Breast epithelium (tissue), 3 donors: ENCODE measurements around the gene VWF.

ENCODE experiments used
- CTCF ChIP-seq, 3 donors: fragments of 450-650 bp; IDR thresholded peaks; one replicate each; pipeline ENCODE4 v1.5.1; 2016 to 2017; ENCODE audit warnings: antibody characterized with exemption in 3 of 3, mild to moderate bottlenecking in 3 of 3, moderate library complexity in 3 of 3
- POLR2A ChIP-seq: fragments of 450-650 bp; IDR thresholded peaks from one replicate; pipeline ENCODE4 v1.6.1; 2016; ENCODE audit warnings: antibody characterized with exemption, mild to moderate bottlenecking, moderate library complexity

- TF ChIP-seq CTCF (IDR thresholded peaks at IDR 0.05) (no peak), POLR2A (no peak)
Observed at GRCh38 chr12:5953835-5954586, 170.5 kb downstream of the VWF start.
